Measurements from ENCODE around the gene ANTXR1. TPM values are rescaled to one million over a fixed set of nuclear protein-coding genes. Genes with fewer than 3 reads are reported as not detected.

Gene ANTXR1
- total and polyA plus RNA-seq, 4 experiments from 2014 or later: 0.58 TPM; not detected in 3

DNA sequence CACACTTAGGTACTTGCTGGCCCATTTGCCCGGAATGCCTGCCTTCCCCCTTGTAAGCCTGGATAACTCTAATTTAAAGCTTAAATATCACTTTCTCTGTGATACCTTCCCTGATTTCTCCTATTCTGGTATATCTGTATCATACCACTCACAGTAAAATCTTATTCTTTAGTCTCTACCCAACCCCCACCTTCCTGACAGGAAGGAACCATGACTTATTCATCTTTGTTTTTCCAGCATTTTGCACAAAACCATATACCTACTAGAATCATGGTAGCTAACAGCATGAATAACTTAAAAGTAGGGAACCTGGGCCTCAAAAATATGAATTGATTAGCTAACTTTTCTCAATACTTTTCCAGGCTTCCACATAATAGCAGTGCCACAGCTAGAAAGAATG is 262.5 kb downstream of the ANTXR1 start:
- no peak for DNase-seq
- H3K4me3 Mint-ChIP-seq: no peak overlapping the region
- H3K4me3 ChIP-seq (ENCODE audit: low read length in 2 of 2): no peak overlapping the region
- H3K9me3 Mint-ChIP-seq: peaks cover 0 to 1% (median 0%) of the 10 kb centered on the region in 8 donors
- CTCF ChIA-PET (ENCODE audit: partially characterized antibody): no interaction called here
- H3K27ac Mint-ChIP-seq: no peak overlapping the region
- peaks cover 28 to 29% of the 10 kb centered on the region in 2 donors for H3K27me3 Mint-ChIP-seq
- H3K9me3 ChIP-seq (ENCODE audit: control insufficient read depth in 1 of 2, low read length in 2 of 2): no peaks in the 10 kb centered on the region
- H3K36me3 ChIP-seq (ENCODE audit: insufficient read depth, low read length): no peaks in the 10 kb centered on the region
- no peaks in the 10 kb centered on the region for H3K36me3 Mint-ChIP-seq
- H3K27ac ChIP-seq (ENCODE audit: low read depth, low read length): no peak overlapping the region
- POLR2A ChIA-PET (ENCODE audit: partially characterized antibody): no interaction called here
- intact Hi-C loops (cut with micrococcal nuclease): no loop called here
- no peaks in the 10 kb centered on the region for H3K4me1 Mint-ChIP-seq
- H3K27me3 ChIP-seq (ENCODE audit: insufficient read depth, low read length): no peaks in the 10 kb centered on the region
- no peaks in the 10 kb centered on the region for H3K4me1 ChIP-seq (ENCODE audit: insufficient read depth, low read length)

DNA sequence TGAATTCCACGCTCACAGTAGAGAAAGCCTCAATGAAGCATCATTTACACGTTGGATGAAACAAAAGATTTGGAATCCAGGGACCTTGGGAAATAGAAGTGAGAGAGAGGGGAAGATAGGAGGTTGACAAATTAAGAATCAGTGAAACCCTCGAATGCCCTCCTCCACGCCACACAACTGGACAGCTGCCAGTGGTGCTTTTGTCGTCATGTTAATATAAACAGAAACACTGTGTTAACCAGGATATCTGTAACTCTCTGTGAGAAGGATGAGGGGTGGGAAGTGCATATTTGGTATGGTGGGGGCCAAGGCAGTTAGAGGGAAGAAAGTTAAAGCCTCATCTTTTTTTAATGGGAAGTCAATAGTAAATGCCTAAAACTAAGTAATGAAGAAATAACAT is 265.4 kb downstream of the ANTXR1 start:
- no peaks in the 10 kb centered on the region for H3K36me3 Mint-ChIP-seq
- Histone ChIP-seq H3K27ac (ENCODE audit: low read depth, low read length) (no peak overlapping the region), H3K36me3 (ENCODE audit: insufficient read depth, low read length) (no peaks in the 10 kb centered on the region), H3K9me3 (ENCODE audit: control insufficient read depth in 1 of 2, low read length in 2 of 2) (no peaks in the 10 kb centered on the region), H3K4me3 (ENCODE audit: low read length in 2 of 2) (no peak overlapping the region), H3K4me1 (ENCODE audit: insufficient read depth, low read length) (no peaks in the 10 kb centered on the region), H3K27me3 (ENCODE audit: insufficient read depth, low read length) (no peaks in the 10 kb centered on the region)
- no peaks in the 10 kb centered on the region for H3K4me1 Mint-ChIP-seq
- no peak for DNase-seq
- POLR2A ChIA-PET (ENCODE audit: partially characterized antibody): no interaction called here
- peaks cover 24 to 31% of the 10 kb centered on the region in 2 donors for H3K27me3 Mint-ChIP-seq
- H3K27ac Mint-ChIP-seq: no peak overlapping the region
- intact Hi-C loops (cut with micrococcal nuclease): no loop called here
- CTCF ChIA-PET (ENCODE audit: partially characterized antibody): no interaction called here
- no peak overlapping the region for H3K4me3 Mint-ChIP-seq
- peaks cover 0 to 1% (median 0%) of the 10 kb centered on the region in 8 donors for H3K9me3 Mint-ChIP-seq

DNA sequence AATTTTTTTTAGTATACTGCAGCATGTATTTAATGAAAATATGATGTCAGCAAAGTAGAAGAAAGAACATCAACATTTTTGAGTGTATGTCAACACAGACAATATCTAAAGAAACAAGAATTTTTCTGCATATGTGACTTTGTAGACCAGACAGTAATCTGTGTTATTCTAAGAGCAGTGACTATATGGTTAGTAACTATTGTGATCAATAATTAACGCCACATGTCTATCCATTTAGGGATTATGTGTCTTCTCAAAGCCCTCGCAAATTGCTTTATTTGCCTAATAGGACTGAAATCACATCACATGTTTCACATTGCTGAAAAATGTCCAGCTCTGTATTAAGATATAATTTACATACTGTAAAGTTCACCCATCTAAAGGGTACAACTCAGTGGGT is 266.2 kb downstream of the ANTXR1 start:
- Mint-ChIP-seq H3K9me3 (no peaks in the 10 kb centered on the region), H3K27ac (no peak overlapping the region), H3K36me3 (no peaks in the 10 kb centered on the region), H3K4me3 (no peak overlapping the region), H3K4me1 (no peaks in the 10 kb centered on the region), H3K27me3 (peaks cover 17 to 27% of the 10 kb centered on the region in 2 donors)
- H3K4me1 ChIP-seq (ENCODE audit: insufficient read depth, low read length): no peaks in the 10 kb centered on the region
- ChIA-PET CTCF (ENCODE audit: partially characterized antibody) (no interaction called here), POLR2A (ENCODE audit: partially characterized antibody) (no interaction called here)
- H3K4me3 ChIP-seq (ENCODE audit: low read length in 2 of 2): no peak overlapping the region
- no peak overlapping the region for H3K27ac ChIP-seq (ENCODE audit: low read depth, low read length)
- no peaks in the 10 kb centered on the region for H3K36me3 ChIP-seq (ENCODE audit: insufficient read depth, low read length)
- no peak for DNase-seq
- no peaks in the 10 kb centered on the region for H3K9me3 ChIP-seq (ENCODE audit: control insufficient read depth in 1 of 2, low read length in 2 of 2)
- H3K27me3 ChIP-seq (ENCODE audit: insufficient read depth, low read length): no peaks in the 10 kb centered on the region
- intact Hi-C loops (cut with micrococcal nuclease): no loop called here

DNA sequence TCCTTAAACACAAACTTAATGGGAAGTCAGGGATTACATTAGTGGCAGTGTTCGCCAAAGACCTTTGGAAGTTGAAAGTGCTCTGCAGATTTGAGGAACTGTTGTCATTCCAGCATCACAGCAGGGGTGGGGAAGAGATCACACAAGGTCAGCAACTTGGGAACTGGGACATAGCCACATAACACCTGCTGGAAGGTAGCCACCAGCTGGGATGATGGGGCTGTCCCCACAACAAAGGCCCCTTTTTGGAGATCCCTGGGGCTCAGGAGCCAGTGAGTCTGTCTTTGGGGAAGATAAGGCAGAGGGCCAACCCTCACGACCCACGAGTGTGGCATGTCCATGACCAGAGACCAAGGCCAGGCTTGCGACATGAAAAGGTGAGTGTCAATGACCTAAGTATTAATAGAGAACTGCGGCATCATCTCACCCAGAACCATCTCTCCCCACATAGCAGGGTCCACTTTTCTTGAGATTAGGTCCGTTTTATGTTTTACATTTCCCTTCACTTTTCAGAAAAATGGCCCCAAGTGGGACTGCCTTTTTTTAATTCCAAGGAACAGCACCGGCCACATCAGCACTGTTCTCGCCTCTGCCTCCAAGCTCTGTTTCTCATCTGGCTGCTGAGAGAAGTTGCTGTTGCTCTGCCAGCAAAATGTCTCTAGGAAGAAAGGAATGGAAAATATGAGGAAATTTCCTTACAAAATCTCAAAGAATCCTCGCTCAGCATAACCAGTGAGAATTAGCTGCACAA is 267.1 kb downstream of the ANTXR1 start:
- no peak overlapping the region for H3K4me3 ChIP-seq (ENCODE audit: low read length in 2 of 2)
- H3K36me3 Mint-ChIP-seq: no peaks in the 10 kb centered on the region

DNA sequence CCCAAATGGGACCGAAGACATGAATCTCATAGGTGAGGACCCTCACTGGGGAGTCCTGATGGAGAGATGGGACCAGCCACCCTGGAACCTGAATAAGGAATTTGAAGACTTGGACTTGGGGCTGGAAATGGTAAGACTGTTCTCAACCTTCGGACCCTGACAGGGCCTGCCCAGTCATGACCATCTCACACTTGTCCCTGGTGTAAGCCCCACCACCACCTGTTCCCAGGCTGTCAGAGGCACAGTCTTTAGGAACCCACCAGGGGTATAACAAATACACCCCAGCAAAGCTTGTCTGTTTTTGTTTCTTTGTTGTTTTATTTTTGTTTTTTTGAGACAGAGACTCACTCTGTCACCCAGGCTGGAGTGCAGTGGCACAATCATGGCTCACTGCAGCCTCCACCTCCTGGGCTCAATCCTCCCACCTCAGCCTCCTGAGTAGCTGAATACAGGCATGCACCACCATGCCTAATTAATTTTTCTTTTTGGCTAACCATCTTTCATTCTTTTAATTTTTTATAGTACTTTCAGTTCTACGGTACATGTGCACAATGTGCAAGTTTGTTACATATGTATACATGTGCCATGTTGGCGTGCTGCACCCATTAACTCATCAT is 267.9 kb downstream of the ANTXR1 start:
- Histone ChIP-seq H3K9me3 (ENCODE audit: control insufficient read depth in 1 of 2, low read length in 2 of 2) (no peaks in the 10 kb centered on the region), H3K27ac (ENCODE audit: low read depth, low read length) (no peak overlapping the region), H3K27me3 (ENCODE audit: insufficient read depth, low read length) (no peaks in the 10 kb centered on the region), H3K4me3 (ENCODE audit: low read length in 2 of 2) (no peak overlapping the region), H3K36me3 (ENCODE audit: insufficient read depth, low read length) (no peaks in the 10 kb centered on the region), H3K4me1 (ENCODE audit: insufficient read depth, low read length) (no peaks in the 10 kb centered on the region)
- CTCF ChIA-PET (ENCODE audit: partially characterized antibody): no interaction called here
- H3K9me3 Mint-ChIP-seq: no peaks in the 10 kb centered on the region
- H3K27me3 Mint-ChIP-seq: peaks cover 6 to 18% of the 10 kb centered on the region in 2 donors
- intact Hi-C loops (cut with micrococcal nuclease): no loop called here
- POLR2A ChIA-PET (ENCODE audit: partially characterized antibody): no interaction called here
- no peaks in the 10 kb centered on the region for H3K4me1 Mint-ChIP-seq
- H3K36me3 Mint-ChIP-seq: no peaks in the 10 kb centered on the region
- H3K27ac Mint-ChIP-seq: no peak overlapping the region
- H3K4me3 Mint-ChIP-seq: no peak overlapping the region
- no peak for DNase-seq

More for the DNA sequence above, 267.1 kb downstream of the ANTXR1 start:
- Mint-ChIP-seq H3K27me3 (peaks cover 14 to 24% of the 10 kb centered on the region in 2 donors), H3K4me1 (no peaks in the 10 kb centered on the region), H3K27ac (no peak overlapping the region), H3K4me3 (no peak overlapping the region), H3K9me3 (no peaks in the 10 kb centered on the region)
- intact Hi-C loops (cut with micrococcal nuclease): no loop called here
- no peaks in the 10 kb centered on the region for H3K4me1 ChIP-seq (ENCODE audit: insufficient read depth, low read length)
- CTCF ChIA-PET (ENCODE audit: partially characterized antibody): no interaction called here
- POLR2A ChIA-PET (ENCODE audit: partially characterized antibody): no interaction called here
- H3K27ac ChIP-seq (ENCODE audit: low read depth, low read length): no peak overlapping the region
- no peaks in the 10 kb centered on the region for H3K36me3 ChIP-seq (ENCODE audit: insufficient read depth, low read length)
- H3K27me3 ChIP-seq (ENCODE audit: insufficient read depth, low read length): no peaks in the 10 kb centered on the region
- no peaks in the 10 kb centered on the region for H3K9me3 ChIP-seq (ENCODE audit: control insufficient read depth in 1 of 2, low read length in 2 of 2)
- no peak for DNase-seq

DNA sequence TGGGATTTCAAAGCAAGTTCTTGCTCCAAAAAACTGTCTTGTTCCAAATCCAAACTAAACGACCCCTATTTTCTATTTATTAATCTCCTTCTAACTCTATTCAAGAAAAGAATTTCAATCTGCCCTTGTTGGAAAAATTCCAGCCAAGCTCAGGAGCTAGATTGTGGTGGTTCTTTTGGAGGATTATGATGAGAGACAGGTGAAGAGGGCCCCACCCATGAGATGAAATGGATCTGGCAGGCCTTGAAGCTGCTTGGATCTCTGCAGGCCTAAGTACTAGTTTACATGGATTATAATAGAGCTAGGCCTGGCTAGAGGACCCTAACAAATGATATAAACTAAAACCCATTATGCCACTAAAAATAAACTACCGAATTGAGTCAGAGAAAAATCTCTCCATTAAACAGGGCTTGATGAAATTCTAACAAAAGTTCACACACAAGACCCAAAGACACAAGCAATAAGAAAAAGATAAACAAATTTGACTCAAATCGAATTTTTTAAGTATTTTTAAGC is 272.5 kb downstream of the ANTXR1 start:
- Histone ChIP-seq H3K4me3 (ENCODE audit: low read length in 2 of 2) (no peak overlapping the region), H3K4me1 (ENCODE audit: insufficient read depth, low read length) (no peaks in the 10 kb centered on the region), H3K27ac (ENCODE audit: low read depth, low read length) (no peak overlapping the region), H3K36me3 (ENCODE audit: insufficient read depth, low read length) (no peaks in the 10 kb centered on the region), H3K9me3 (ENCODE audit: control insufficient read depth in 1 of 2, low read length in 2 of 2) (no peaks in the 10 kb centered on the region), H3K27me3 (ENCODE audit: insufficient read depth, low read length) (no peaks in the 10 kb centered on the region)
- H3K27me3 Mint-ChIP-seq: peaks cover 6 to 16% of the 10 kb centered on the region in 2 donors
- CTCF ChIA-PET (ENCODE audit: partially characterized antibody): no interaction called here
- H3K9me3 Mint-ChIP-seq: no peaks in the 10 kb centered on the region
- intact Hi-C loops (cut with micrococcal nuclease): no loop called here
- no peaks in the 10 kb centered on the region for H3K36me3 Mint-ChIP-seq
- POLR2A ChIA-PET (ENCODE audit: partially characterized antibody): no interaction called here
- no peak overlapping the region for H3K4me3 Mint-ChIP-seq
- no peak overlapping the region for H3K27ac Mint-ChIP-seq
- DNase-seq: no peak
- no peaks in the 10 kb centered on the region for H3K4me1 Mint-ChIP-seq

DNA sequence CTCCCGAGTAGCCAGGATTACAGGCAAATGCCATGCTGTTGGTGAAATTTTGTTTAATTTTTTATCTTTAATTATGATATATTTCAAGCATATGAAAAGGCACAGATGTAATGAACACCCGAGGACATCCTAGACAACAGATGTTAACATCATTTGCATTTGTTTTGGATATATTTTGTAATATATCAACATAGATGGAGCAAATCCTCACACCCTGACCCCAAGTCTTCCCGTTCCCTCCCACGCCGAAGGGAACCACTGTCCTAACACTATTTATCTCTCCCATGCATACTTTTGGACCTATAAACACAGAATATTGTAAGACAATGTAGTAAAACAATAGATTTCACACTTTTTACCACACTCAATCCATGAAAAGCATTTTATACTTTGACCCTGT is 274.6 kb downstream of the ANTXR1 start:
- Mint-ChIP-seq H3K36me3 (no peaks in the 10 kb centered on the region), H3K9me3 (no peaks in the 10 kb centered on the region), H3K27me3 (peaks cover 8 to 11% of the 10 kb centered on the region in 2 donors), H3K27ac (peak overlapping the region in 1 of 7 donors; percentile 6), H3K4me3 (no peak overlapping the region), H3K4me1 (no peaks in the 10 kb centered on the region)
- no peaks in the 10 kb centered on the region for H3K9me3 ChIP-seq (ENCODE audit: control insufficient read depth in 1 of 2, low read length in 2 of 2)
- no peaks in the 10 kb centered on the region for H3K4me1 ChIP-seq (ENCODE audit: insufficient read depth, low read length)
- POLR2A ChIA-PET (ENCODE audit: partially characterized antibody): no interaction called here
- no peaks in the 10 kb centered on the region for H3K27me3 ChIP-seq (ENCODE audit: insufficient read depth, low read length)
- DNase-seq: no peak
- intact Hi-C loops (cut with micrococcal nuclease): no loop called here
- no peak overlapping the region for H3K4me3 ChIP-seq (ENCODE audit: low read length in 2 of 2)
- H3K27ac ChIP-seq (ENCODE audit: low read depth, low read length): no peak overlapping the region
- H3K36me3 ChIP-seq (ENCODE audit: insufficient read depth, low read length): no peaks in the 10 kb centered on the region
- CTCF ChIA-PET (ENCODE audit: partially characterized antibody): no interaction called here
